GM20000 (cell line): ENCODE results near the gene CPA2.

Source experiments
- DNase-seq: peaks from one replicate; pipeline ENCODE4 v3.0.0; 2012; ENCODE audit warnings: low spot score
- TF ChIP-seq, protein P1 (sequence below): IDR thresholded peaks from 2 replicates; pipeline ENCODE4 v1.5.1; 2012; ENCODE audit warnings: mild to moderate bottlenecking, control low read depth; ENCODE audit errors: extremely low read depth, missing control alignments

CPA2 gene

DNA sequence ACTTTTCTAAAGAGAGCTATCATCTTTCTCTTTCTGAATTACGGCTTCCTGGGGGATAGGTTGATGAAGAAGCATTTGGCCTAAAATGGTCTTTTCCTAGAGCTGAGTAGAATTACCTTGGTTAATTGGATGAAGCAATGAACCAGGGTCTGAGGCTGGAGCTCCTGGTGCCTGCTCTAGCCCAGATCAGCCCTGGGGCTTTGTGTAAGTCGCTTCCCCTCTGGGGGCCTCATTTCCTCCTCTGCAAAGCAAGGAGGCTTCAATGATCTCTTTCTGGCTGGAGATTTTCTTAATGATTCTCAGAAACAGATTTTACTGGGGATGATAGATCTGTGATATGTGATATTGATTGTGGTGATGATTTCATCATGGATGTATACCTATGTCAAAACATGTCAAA lies 3.5 kb upstream of the CPA2 start:
- TF ChIP-seq, protein P1, sequence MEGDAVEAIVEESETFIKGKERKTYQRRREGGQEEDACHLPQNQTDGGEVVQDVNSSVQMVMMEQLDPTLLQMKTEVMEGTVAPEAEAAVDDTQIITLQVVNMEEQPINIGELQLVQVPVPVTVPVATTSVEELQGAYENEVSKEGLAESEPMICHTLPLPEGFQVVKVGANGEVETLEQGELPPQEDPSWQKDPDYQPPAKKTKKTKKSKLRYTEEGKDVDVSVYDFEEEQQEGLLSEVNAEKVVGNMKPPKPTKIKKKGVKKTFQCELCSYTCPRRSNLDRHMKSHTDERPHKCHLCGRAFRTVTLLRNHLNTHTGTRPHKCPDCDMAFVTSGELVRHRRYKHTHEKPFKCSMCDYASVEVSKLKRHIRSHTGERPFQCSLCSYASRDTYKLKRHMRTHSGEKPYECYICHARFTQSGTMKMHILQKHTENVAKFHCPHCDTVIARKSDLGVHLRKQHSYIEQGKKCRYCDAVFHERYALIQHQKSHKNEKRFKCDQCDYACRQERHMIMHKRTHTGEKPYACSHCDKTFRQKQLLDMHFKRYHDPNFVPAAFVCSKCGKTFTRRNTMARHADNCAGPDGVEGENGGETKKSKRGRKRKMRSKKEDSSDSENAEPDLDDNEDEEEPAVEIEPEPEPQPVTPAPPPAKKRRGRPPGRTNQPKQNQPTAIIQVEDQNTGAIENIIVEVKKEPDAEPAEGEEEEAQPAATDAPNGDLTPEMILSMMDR = no peak
- no peak for DNase-seq

DNA sequence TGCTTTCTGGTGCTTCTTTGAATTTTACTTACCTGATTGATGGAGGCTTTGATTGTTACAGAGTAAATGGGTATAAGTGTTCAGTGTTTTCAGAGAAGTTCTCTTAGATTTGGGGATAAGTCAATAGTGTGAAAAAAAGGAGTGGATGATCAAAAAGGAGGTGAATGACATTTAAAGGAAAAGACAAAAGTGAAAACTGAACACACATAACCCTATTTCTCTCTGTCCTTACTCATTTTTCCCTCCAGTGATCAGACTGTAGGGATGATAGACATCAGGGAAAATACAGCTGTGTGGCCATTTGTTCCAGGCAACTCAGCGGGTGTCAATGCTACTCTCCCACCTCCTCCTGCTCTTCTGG lies 278 bp downstream of the CPA2 start:
- DNase-seq = no peak
- TF ChIP-seq, protein P1 = no peak

DNA sequence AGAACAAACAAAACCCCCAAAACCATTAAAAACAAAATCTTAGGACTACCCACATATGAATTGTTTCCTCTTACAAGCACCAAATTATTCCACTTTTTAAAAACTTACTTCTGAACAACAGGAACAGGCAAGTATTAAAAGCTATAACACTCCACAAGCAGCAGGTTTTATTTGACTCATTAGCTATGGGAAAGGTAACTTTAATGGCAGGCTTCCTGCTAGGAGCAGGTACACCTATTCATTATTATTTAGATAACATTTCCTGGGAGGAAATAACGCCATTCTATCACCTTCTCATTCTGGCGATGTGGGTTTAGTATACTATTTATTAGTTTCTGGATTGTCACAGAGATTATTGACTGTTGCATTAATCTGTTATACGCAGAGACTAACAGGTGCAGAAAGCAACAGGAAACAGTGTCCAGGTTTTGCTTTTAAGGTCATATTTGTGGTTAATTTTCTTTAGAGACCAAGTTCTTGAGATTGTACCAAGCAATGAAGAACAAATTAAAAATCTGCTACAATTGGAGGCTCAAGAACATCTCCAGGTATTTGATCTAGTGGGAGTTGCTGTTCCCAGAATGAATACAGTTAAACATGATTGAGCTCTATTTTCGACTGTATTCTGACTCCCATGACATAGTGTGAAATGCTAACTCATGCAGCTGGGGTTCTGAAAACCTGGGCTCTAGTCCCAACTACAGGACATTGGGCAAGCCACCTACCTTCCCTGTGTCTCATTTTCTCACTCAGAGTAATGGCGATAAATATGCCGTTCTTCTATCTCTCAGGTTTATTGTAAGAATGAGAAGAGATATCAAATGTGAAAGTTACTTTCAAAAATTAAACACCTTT lies 2.0 kb downstream of the CPA2 start:
- no peak for DNase-seq
- TF ChIP-seq, protein P1 = no peak

DNA sequence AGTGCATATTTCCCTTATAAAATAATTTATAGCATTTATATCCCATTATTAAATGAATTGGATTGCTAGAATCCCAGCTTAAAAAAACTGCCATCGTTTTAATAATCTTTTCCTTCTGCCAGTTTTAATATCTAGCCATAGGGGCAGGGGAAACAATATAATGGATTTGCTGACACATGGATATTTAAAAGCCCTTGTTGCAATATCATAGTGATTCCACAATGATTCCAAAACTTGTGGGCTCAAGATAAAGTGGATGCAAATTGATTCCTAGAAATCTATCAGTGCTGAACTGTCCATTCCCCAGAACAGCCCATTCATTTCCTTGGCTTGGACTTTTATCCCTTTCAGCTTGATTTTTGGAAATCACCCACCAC lies 2.6 kb downstream of the CPA2 start:
- TF ChIP-seq, protein P1 = no peak
- DNase-seq = no peak

DNA sequence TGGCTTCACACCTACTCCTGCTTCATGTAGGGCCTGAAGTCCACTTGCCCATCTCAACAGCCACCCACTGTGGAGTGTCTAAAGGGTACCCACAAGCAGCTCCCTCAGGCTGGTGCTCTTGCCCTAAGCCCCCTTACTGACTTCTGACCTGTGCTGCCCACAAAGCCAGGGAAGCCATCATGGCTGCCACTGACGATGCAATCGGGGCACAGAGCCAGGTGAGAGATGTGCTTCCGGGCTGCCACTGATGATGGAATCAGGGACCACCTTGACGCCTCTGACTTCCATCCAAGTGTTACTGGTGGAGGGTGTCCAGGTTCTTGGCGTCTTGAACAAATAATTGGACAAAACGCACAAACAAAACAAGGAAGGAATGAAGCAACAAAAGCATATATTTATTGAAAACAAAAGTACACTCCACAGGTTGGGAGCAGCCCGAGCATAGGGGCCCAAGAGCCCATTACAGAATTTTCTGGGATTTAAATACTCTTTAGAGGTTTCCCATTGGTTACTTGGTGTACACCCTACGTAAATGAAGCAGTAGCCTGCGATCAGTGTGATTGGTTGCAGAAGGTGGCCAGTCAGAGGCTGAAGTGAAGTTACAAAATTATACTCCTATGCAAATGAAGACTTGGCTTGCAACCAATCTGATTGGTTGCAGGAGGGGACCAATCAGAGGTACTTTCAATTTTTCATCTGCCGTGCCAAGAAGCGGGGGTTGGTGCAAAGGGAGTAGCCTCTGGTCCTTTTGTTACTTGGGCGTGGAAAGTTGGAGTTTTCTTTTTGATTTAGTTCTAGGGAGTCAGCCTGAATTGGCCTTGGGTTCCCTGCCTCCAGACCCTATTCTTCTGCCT lies 4.5 kb downstream of the CPA2 start:
- TF ChIP-seq, protein P1 = no peak
- DNase-seq = no peak

DNA sequence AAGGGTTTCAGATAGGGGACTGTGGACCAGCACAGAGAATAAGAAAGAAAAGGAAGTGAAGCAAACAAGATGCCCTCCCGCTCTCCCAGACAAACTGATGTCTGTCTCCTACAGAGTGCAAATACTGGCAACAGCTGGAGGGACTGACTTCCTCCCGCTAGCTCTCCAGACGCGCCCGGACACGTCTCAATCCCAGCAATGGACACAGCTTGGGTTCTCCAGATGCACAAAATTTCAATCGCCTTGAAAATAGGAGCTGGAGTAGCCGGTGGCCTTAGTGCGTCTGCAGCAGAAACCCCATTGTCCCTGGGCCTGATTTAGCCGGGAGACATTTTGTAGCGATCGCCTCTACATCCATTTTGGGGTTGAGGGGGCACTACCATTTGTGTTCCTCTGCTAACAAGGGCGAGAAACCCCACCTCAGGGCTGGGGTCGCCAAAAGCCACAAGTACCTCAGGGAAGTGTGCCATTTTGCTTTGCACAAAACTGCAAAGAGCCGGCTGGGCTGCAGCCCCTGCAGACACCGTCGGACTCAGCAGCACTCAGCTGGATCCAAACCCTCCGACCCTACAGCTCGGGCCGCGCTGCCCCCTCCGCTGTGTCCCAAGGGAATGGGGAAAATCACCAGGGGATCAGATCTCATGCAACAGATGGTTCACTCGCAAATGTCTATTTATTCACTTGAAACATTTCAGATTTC lies 5.9 kb downstream of the CPA2 start:
- TF ChIP-seq, protein P1 = no peak
- no peak for DNase-seq
